A549 (cell line): ENCODE data around the gene IQCC.

ENCODE experiments used
- CTCF ChIP-seq: fragments of >200 bp; sonication (Bioruptor Twin); formaldehyde crosslinking; IDR thresholded peaks from 3 replicates; pipeline ENCODE4 v1.5.1; 2016
- EHF ChIP-seq: fragments of 250-450 bp; sonication (Bioruptor Pico); IDR thresholded peaks from 2 replicates; pipeline ENCODE4 v1.5.0; 2020; ENCODE audit warnings: mild to moderate bottlenecking
- GATA3 ChIP-seq: IDR thresholded peaks from 2 replicates; pipeline ENCODE4 v1.6.1; 2012; ENCODE audit warnings: borderline replicate concordance
- JUN ChIP-seq, 2 experiments: fragments of >200 bp; sonication (Bioruptor Twin); formaldehyde crosslinking; IDR thresholded peaks; 2 replicates in 1 of 2; 3 replicates in 1 of 2; pipeline ENCODE4 v1.6.1; 2016 to 2017
- POLR2A ChIP-seq: IDR thresholded peaks from 2 replicates; pipeline ENCODE4 v1.6.1; 2012; ENCODE audit warnings: mild to moderate bottlenecking, low read length
- TF ChIP-seq, protein P1 (sequence below): fragments of 450-650 bp; IDR thresholded peaks from 2 replicates; pipeline ENCODE4 v1.6.1; 2014; ENCODE audit warnings: antibody characterized with exemption

DNA sequence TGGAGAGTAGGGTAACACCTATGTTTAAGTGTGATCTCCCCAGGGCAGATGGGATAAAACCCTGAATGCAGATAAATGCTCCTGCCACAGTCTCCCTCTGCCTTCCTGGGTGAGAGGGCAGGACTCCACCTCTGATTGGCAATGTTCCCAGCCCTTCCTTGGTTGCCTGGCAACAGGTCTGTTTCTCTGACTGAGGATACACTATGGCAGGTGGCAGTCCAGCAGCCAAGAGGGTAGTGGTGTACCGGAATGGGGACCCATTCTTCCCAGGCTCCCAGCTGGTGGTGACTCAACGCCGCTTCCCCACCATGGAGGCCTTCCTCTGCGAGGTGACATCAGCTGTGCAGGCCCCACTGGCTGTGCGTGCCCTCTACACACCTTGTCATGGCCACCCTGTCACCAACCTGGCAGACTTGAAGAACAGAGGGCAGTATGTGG is 3.4 kb downstream of the IQCC start, which contains the start of gene DCDC2B:
- TF ChIP-seq EHF (CRISPR knock-in tag), result no peak
- no peak for TF ChIP-seq CTCF
- TF ChIP-seq POLR2A, result no peak
- TF ChIP-seq, protein P1, sequence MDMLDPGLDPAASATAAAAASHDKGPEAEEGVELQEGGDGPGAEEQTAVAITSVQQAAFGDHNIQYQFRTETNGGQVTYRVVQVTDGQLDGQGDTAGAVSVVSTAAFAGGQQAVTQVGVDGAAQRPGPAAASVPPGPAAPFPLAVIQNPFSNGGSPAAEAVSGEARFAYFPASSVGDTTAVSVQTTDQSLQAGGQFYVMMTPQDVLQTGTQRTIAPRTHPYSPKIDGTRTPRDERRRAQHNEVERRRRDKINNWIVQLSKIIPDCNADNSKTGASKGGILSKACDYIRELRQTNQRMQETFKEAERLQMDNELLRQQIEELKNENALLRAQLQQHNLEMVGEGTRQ, result no peak
- no peak for TF ChIP-seq GATA3
- no peak for TF ChIP-seq JUN (IDR thresholded peaks at IDR 0.05)
